ENCODE data around the gene TEP1. TPM values are rescaled to one million over a fixed set of nuclear protein-coding genes. Genes with fewer than 3 reads are reported as not detected.

Gene TEP1
- total RNA-seq, 1 experiment from 2014 or later, result 30.4 TPM

DNA sequence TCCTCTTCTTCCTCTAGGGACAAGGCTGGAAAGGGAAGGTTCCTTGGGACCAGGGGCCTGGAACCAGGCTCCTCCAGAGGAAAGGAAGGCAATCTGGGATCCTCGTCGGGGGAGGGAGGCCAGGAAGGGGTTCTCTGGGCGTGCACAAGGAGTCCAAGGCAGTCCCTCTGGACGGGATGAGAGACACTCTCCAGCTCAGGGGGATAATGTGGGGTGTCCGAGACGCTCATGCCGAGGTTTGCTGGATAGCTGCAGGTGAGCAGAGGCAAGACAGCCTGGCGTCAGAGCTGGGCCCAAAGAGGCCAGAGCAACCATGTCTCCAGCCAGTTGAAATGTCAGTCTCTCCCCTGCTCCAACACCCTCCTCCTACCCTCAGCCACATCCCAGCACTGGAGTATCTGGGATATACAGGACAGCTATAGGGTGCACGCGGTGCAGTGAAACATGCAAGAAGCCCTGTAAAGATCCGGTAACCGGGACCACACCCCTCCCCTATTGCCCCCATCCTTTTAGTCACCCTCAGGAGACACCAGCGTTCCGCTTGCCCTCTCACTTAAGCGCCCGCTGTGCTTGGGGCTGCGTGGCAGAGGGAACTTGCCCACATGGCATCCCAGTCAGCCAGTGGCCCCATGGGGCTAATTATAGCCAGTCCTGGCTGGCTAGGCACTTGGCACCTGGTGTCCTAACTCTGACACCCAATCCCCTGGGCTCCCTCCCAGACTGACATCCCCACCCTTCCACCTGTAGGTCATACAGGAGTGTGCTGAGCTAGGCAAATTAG is 22.5 kb upstream of the TEP1 start, which contains the start of gene KLHL33:
Gene KLHL33 (minus strand): TSS at position 585 of the 781 bp plus-strand sequence. CDS start 355 bp downstream, at position 230.
- H3K36me3 Mint-ChIP-seq (ENCODE audit: insufficient read depth, unreplicated experiment), result no peaks in the 10 kb centered on the region
- intact Hi-C loops (cut with micrococcal nuclease; ENCODE audit: unreplicated experiment), result no loop called here
- CTCF ChIA-PET, result no interaction called here
- H3K4me3 Mint-ChIP-seq (ENCODE audit: low read depth, unreplicated experiment), result no peak within 1 kb of the TSS
- peaks cover 15% of the 10 kb centered on the region for H3K27me3 Mint-ChIP-seq (ENCODE audit: unreplicated experiment)
- no TSS peak for BruUV-seq (replicated peaks)
- H3K4me1 Mint-ChIP-seq (ENCODE audit: low read depth, unreplicated experiment), result no peaks in the 10 kb centered on the region
- no peak for TF ChIP-seq CTCF (IDR thresholded peaks at IDR 0.05; ENCODE audit: unreplicated experiment)
- H3K27ac Mint-ChIP-seq (ENCODE audit: unreplicated experiment), result no peak within 1 kb of the TSS
- DNase-seq, result no peak
- H3K9me3 Mint-ChIP-seq (ENCODE audit: low read depth, unreplicated experiment), result no peaks in the 10 kb centered on the region

DNA sequence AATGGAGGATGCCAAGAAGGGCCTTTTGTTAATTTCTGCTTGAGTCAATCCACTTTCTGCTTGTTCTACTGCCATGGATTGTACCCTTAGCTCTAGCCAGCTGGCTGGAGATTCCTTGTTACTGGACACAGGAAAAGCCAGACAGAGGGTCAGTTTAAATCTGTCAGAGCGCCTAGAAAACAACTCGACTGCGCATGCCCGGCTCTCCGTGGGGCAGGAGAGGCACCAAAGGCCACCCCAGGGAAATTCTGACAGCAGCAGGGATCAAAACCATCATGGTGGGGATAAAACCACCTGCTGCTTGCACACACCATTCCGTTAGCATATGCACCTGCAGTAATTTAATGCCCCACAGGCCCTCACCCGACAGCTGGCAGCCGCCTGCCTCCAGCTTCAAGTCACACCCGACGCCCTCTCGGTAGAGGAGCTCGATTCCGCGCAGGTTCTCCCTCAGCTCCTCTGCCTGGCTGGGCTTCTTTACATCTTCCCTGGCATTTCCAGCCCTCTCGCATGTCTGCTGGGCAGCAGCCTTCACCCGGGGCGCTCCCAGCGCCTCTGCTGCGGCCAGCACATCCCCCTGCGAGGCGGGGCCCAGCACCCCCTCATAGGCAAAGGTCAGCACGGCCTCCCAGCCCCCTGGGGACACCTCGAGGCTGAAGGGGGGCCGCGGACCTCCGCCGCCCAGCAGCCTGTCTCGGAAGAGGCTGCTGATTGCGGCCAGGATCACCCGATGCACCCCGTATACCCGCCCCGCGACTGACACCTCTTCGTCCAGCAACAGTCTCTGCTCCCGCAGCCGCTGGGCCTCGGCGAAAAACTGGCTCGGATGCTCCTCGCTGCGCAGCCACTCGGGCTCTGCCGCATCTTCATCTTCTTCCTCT is 21.6 kb upstream of the TEP1 start:
- no peak for TF ChIP-seq CTCF (IDR thresholded peaks at IDR 0.05; ENCODE audit: unreplicated experiment)
- no TSS peak for BruUV-seq (replicated peaks)
- Mint-ChIP-seq H3K4me1 (ENCODE audit: low read depth, unreplicated experiment) (no peaks in the 10 kb centered on the region), H3K4me3 (ENCODE audit: low read depth, unreplicated experiment) (no peak overlapping the region), H3K9me3 (ENCODE audit: low read depth, unreplicated experiment) (no peaks in the 10 kb centered on the region), H3K27me3 (ENCODE audit: unreplicated experiment) (peaks cover 15% of the 10 kb centered on the region), H3K36me3 (ENCODE audit: insufficient read depth, unreplicated experiment) (no peaks in the 10 kb centered on the region), H3K27ac (ENCODE audit: unreplicated experiment) (no peak overlapping the region)
- CTCF ChIA-PET, result no interaction called here
- DNase-seq, result no peak
- intact Hi-C loops (cut with micrococcal nuclease; ENCODE audit: unreplicated experiment), result no loop called here

DNA sequence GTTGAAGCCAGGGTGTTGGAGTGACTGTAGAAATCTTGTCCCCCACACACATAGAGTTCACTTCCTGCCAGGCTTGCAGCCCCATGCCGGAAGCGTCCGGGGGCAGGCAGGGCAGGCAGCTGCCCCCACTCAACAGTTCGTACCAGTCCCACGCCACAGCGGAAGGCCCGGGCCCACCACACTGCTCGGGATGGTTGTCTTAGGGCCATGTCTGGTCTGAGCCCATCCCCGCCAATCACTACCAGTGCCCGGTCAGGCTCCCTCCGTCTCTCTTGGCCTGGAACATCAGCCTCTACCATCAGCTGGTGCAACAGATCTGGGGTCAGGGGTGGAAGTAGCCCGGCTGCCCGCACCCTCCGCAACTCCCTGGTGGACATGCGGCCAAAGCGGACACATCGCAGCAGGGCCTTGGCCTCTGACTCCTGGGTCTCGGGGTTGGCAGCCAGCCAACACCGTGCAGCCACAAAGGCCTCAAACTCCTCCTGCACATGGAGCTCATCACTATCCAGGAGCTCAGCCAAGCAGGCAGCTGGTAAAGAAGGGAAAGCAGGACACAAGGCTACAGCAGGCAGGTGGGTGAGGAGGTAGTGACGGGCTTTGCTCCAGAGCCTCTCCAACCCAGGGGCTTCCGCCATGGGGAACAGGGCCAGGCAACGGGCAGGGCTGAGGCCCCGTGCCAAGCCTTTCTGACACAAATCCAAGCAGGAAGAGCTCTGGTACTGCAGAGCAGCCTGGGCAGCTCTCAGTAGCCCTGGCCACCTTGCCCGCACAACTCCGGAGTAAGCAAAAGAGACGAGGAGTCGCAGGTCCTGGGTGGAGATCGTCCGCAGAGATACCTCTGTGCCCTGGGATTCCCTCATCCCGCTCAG is 16.7 kb upstream of the TEP1 start:
- H3K36me3 Mint-ChIP-seq (ENCODE audit: insufficient read depth, unreplicated experiment), result no peaks in the 10 kb centered on the region
- no peak for DNase-seq
- CTCF ChIA-PET, result no interaction called here
- H3K4me1 Mint-ChIP-seq (ENCODE audit: low read depth, unreplicated experiment), result peaks cover 20% of the 10 kb centered on the region
- no peak overlapping the region for H3K4me3 Mint-ChIP-seq (ENCODE audit: low read depth, unreplicated experiment)
- no peak overlapping the region for H3K27ac Mint-ChIP-seq (ENCODE audit: unreplicated experiment)
- intact Hi-C loops (cut with micrococcal nuclease; ENCODE audit: unreplicated experiment), result no loop called here
- BruUV-seq (replicated peaks), result no TSS peak
- no peaks in the 10 kb centered on the region for H3K27me3 Mint-ChIP-seq (ENCODE audit: unreplicated experiment)
- H3K9me3 Mint-ChIP-seq (ENCODE audit: low read depth, unreplicated experiment), result no peaks in the 10 kb centered on the region
- no peak for TF ChIP-seq CTCF (IDR thresholded peaks at IDR 0.05; ENCODE audit: unreplicated experiment)

DNA sequence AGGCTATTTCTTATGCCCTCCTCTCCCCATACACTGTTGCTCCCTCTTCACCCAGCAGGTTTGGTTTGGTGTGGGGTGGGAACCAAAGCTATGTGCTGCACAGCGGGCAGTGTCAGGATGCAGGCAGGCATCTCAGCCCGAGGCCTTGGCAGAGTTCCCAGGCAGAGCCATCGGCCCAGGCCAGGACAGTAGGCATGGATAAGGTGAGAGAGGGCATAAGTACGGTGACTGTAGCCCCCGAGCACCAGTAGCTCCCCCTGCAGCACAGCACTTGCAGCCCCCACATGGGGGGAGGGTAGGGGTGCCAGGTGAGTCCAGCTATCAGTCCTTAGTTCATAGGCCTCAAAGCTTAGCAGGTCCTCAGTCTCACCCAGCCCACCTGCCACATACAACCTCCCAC is 15.5 kb upstream of the TEP1 start:
- H3K27ac Mint-ChIP-seq (ENCODE audit: unreplicated experiment), result no peak overlapping the region
- H3K9me3 Mint-ChIP-seq (ENCODE audit: low read depth, unreplicated experiment), result peaks cover 2% of the 10 kb centered on the region
- TF ChIP-seq CTCF (IDR thresholded peaks at IDR 0.05; ENCODE audit: unreplicated experiment), result no peak
- peaks cover 29% of the 10 kb centered on the region for H3K4me1 Mint-ChIP-seq (ENCODE audit: low read depth, unreplicated experiment)
- BruUV-seq (replicated peaks), result no TSS peak
- H3K27me3 Mint-ChIP-seq (ENCODE audit: unreplicated experiment), result no peaks in the 10 kb centered on the region
- H3K4me3 Mint-ChIP-seq (ENCODE audit: low read depth, unreplicated experiment), result no peak overlapping the region
- H3K36me3 Mint-ChIP-seq (ENCODE audit: insufficient read depth, unreplicated experiment), result no peaks in the 10 kb centered on the region
- no peak for DNase-seq
- CTCF ChIA-PET, result no interaction called here
- intact Hi-C loops (cut with micrococcal nuclease; ENCODE audit: unreplicated experiment), result no loop called here
